GM12873 (cell line): ENCODE measurements around the gene RPS27L.

ENCODE experiments used
- CTCF ChIP-seq: IDR thresholded peaks from 2 replicates; pipeline ENCODE4 v1.5.1; 2012; ENCODE audit warnings: low read depth, mild to moderate bottlenecking, moderate library complexity, low read length, control low read depth; ENCODE audit not compliant: insufficient read depth; ENCODE audit errors: missing control alignments

The RPS27L gene

GRCh38 chr15:63156086-63156710, 1.1 kb downstream of the RPS27L start:
- TF ChIP-seq CTCF = no peak

GRCh38 chr15:63155486-63155885, 1.8 kb downstream of the RPS27L start:
- no peak for TF ChIP-seq CTCF

- no peak for TF ChIP-seq CTCF
Observed at GRCh38 chr15:63151665-63152064, 5.6 kb downstream of the RPS27L start.

DNA sequence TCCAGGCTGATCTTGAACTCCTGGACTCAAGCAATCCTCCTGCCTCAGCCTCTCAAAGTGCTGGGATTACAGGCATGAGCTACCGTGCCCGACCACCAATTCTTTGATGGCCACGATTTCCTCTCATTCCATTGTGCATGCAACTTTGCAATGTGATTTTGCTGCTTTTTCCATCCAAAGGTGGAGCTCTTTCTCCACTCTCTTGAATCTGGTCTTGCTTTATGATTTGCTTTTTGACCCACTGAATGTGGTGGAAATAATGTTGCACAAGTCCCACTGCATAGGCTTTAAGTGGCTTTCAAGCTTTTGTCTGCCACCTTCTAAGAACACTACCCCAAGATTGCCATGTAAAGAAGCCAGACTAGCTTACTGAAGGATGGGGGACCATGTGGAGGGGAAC, 10.6 kb downstream of the RPS27L start:
- peak; percentile 10 for TF ChIP-seq CTCF

DNA sequence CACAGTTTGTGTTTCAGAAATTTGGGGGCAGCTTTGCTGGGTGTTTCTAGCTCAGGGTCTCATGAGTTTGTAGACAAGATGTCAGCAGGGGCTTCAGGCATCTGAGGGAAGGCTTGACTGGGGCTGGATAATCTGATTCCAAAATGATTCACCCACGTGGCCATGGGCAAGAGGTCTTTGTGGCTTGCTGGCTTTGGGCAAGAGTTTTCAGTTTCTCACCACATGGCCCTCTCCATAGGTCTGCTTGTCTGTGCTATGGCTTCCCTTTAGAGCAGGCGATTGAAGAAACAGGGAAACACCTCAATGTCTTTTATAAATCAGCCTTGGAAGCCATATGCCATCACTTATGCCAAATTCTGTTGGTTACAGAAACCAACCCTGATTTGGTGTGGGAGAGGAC, 11.9 kb downstream of the RPS27L start:
- TF ChIP-seq CTCF = no peak

DNA sequence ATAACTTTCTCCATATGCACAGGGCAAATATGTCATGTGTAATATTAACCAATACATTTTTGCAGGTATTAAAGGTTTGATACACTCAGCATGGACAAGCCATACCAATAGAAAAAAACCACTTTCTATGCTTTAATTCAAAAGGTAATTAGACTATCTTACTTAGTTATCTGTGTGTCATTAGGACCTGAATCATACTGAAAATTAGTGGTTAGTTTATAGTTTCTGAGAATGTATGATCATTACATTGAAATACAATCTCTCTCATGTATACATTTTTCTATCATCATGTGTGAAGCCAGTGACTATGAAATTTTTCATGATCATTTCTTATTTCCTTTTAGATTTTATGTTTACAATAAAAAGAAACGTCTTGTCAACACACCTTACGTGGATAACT, 16.3 kb downstream of the RPS27L start:
- TF ChIP-seq CTCF = no peak

DNA sequence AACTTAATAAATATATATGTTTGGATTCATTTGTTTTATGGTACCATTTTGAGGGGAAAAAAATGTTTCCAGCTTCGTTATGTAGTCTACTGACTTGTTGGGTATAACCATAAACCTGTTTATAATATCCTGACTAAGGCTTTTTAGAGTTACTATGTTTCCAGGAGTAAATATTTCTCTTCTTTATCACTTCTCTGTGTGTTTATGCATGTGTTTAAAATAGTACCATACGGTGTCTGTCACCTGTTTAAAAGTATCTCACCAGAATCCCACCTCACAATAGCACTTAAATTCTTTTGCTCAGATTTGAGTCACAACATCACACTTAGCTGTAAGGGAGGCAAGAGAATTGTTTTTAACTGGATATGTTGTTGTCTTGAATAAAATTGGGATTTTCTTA, 20.5 kb downstream of the RPS27L start:
- TF ChIP-seq CTCF = no peak
